GM10847 (cell line): ENCODE data around the gene FNIP2.

ENCODE experiments used
- POLR2A ChIP-seq: IDR thresholded peaks from 2 replicates; pipeline ENCODE4 v1.6.1; 2011; ENCODE audit not compliant: insufficient read length; ENCODE audit errors: extremely low read depth

The FNIP2 gene

GRCh38 chr4:158890294-158890693 lies 121.5 kb downstream of the FNIP2 start:
- no peak for TF ChIP-seq POLR2A

DNA sequence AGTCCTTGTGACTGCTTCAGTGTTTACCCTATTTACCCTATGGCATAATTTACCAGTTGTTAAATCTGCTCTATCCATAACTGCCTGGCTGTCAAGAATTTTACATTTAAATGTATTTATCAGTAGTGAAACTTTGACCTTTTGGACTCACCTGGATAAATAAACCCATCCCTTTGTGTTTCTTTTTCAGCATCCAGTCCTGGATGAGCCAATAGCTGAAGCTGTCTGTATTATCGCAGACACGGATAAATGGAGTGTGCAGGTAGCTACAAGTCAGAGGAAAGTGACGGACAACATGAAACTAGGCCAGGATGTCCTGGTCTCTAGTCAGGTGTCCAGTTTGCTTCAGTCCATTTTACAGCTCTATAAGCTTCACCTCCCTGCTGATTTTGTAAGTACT lies 122.4 kb downstream of the FNIP2 start:
- no peak for TF ChIP-seq POLR2A

GRCh38 chr4:158894826-158895225 lies 126.0 kb downstream of the FNIP2 start:
- no peak for TF ChIP-seq POLR2A

GRCh38 chr4:158895797-158896576 lies 127.2 kb downstream of the FNIP2 start:
- TF ChIP-seq POLR2A: no peak

GRCh38 chr4:158903079-158903456 lies 134.2 kb downstream of the FNIP2 start:
- no peak for TF ChIP-seq POLR2A

DNA sequence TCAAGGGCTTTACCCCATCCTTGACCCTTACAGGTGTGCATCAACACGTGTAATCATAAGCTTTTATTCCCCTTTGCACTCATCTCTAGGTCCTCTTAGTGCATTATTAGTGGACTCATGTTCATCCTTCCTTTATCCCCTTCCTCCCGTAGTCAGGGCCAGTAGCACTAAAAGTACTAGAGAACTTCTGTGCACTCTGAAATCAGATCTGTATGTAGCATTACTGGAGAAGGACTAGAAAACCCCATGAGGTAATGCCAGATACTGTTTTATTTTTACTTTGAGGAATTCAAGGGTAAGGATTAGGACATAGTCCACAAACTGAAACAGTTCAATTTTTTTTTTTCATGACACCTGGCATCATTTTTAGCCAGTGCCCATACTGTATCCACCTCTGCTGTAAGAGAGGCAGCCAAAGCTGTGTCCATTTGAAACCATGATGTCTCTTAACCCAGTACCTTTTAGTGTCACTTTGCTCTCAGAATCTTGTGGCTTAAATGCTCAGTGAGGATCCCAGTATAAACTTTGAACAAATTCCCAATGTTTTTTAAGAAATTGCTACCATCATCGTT lies 134.7 kb downstream of the FNIP2 start:
- no peak for TF ChIP-seq POLR2A

DNA sequence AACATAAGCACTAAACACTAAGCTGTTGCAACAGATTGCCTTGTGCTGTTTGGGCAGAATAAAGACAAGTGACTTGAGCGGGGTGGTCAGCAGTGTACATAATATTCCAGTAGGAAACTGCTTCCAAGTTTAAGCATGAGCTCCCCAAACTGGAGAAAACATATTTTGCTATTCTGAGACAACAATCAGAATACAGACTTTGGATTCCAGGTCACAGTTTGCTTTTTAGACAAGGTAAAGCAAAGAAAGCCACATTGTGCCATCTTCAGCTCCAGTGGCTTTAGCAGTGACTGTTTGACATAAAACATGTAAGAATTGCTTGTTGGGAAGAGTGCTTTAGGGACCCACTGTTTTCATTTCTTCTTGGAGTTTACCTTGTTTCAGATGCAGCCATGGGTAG lies 136.0 kb downstream of the FNIP2 start:
- no peak for TF ChIP-seq POLR2A

DNA sequence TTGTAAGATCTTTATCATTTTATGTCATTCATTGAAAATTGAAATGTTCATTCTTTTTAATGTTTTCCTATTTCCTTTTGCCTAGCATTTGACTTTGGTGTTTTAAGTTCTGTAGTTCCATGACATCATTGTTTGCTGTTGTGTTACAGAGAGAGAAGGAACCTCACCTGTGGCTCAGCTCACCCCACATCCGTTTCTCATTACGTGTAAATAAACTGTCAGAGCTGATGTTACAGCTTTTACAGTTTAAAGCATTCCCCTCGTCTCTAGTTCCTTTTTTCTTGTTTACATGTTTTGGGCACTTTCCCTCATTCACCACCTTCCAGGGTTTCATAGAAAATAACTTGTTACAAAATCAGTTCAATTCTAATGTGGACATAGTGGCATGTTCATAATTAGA lies 137.2 kb downstream of the FNIP2 start:
- no peak for TF ChIP-seq POLR2A

DNA sequence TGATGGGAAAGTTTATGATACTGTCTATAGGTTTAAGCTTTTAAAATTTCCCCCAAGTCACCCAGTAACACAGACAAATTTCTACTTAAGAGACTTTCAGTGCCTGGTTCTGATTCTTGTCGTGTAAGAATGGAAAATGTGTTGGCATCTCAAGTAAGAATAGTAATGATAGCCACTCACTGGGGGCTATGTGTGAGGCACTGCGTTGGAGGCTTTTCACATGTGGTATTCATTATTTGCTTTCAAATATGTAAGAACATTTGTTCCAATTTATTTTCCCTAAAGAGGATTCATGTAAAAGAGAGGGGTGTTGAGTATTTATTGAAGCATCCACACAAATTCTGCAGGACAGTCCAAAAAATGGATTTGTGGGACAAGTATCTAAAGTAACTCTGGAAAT lies 143.6 kb downstream of the FNIP2 start:
- TF ChIP-seq POLR2A: no peak

DNA sequence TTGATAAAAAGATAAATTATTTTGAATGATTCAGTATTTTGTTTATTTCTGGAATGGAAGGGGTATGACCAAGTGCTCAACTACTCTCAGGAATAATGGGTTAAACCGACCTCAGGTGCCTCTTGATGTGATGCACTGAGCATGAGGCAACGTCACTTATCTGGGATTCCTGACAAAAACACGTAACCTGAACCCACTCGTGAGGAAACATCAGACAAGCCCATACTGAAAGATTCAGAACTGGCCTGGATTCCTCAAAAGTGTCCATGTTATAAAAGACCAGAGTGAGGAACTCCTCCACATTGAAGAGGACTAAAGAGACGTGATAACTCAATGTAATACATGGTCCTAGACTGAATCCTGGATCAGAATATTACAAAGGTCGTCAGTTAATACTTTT lies 144.0 kb downstream of the FNIP2 start:
- no peak for TF ChIP-seq POLR2A

DNA sequence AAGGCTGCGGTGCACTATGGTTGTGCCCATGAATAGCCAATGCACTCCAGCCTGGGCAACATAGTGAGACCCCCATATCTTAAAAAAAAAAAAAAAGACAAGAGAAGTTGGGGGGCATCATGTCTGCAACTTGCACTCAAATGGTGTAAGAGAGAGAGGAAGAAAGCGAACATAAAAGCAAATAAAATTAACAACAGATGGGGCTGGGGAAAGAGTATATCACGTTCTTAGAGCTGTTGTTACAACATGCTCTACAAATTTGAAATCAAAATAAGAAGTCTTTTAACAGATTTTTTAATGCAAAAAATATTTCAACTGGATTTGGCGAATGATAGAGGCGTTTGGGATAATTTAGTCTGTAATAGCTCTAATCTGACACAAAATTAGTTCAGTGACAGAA lies 144.9 kb downstream of the FNIP2 start:
- TF ChIP-seq POLR2A: no peak

GRCh38 chr4:158914218-158914617 lies 145.4 kb downstream of the FNIP2 start:
- no peak for TF ChIP-seq POLR2A

GRCh38 chr4:158915683-158916241 lies 146.9 kb downstream of the FNIP2 start:
- TF ChIP-seq POLR2A: no peak

GRCh38 chr4:158929939-158930638 lies 161.3 kb downstream of the FNIP2 start:
- TF ChIP-seq POLR2A: no peak

DNA sequence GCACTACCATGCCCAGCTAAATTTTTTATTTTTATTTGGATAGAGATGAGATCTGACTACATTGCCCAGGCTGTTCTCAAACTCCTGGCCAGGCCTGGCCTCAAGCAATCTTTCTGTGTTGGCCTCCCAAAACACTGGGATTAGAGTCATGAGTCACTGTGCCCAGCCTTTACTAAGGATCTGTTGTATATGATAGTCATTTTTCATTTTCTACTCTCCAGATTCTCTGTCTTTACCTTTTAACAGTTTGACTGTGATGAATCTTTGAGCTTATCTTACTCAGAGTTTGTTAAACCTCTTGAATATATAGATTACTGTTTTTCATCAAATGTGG lies 161.8 kb downstream of the FNIP2 start:
- no peak for TF ChIP-seq POLR2A

GRCh38 chr4:158933236-158933635 lies 164.4 kb downstream of the FNIP2 start:
- no peak for TF ChIP-seq POLR2A
